SK-N-SH treated with all-trans-retinoic acid at 6 μM for 48 hours (cell line): ENCODE results near the gene STXBP5.

ENCODE experiments used
- ATAC-seq: fragments of 200-7000 bp; cut with Tn5 transposase; 3 replicates; pipeline ENCODE4 v1.9.1; 2020; ENCODE audit warnings: mild to moderate bottlenecking, moderate library complexity
- ARNTL ChIP-seq: fragments of 450-650 bp; formaldehyde crosslinking; IDR thresholded peaks from 2 replicates; pipeline ENCODE4 v1.5.0; 2020; ENCODE audit warnings: low read depth, mild to moderate bottlenecking, moderate library complexity, borderline replicate concordance
- BACH2 ChIP-seq: fragments of 250-450 bp; sonication (Bioruptor Pico); IDR thresholded peaks from 2 replicates; pipeline ENCODE4 v1.9.0; 2021; ENCODE audit warnings: mild to moderate bottlenecking, borderline replicate concordance
- CSDC2 ChIP-seq: fragments of 250-450 bp; sonication (Bioruptor Pico); IDR thresholded peaks from 2 replicates; pipeline ENCODE4 v1.5.0; 2020; ENCODE audit warnings: mild to moderate bottlenecking, moderate library complexity
- CSRNP3 ChIP-seq: fragments of 250-450 bp; sonication (Bioruptor Pico); IDR thresholded peaks from 2 replicates; pipeline ENCODE4 v1.5.1; 2021; ENCODE audit warnings: mild to moderate bottlenecking, moderate library complexity
- ESRRG ChIP-seq: fragments of 250-450 bp; sonication (Bioruptor Pico); IDR thresholded peaks from 2 replicates; pipeline ENCODE4 v1.6.1; 2021; ENCODE audit warnings: mild to moderate bottlenecking
- GLIS3 ChIP-seq: fragments of 250-450 bp; sonication (Bioruptor Pico); IDR thresholded peaks from 2 replicates; pipeline ENCODE4 v1.5.0; 2020; ENCODE audit warnings: mild to moderate bottlenecking, moderate library complexity
- ISL1 ChIP-seq: fragments of 250-450 bp; sonication (Bioruptor Pico); IDR thresholded peaks from 2 replicates; pipeline ENCODE4 v2.1.2; 2022; ENCODE audit warnings: mild to moderate bottlenecking, moderate library complexity
- OSR1 ChIP-seq: fragments of 250-450 bp; sonication (Bioruptor Pico); IDR thresholded peaks from 2 replicates; pipeline ENCODE4 v1.8.0; 2022; ENCODE audit warnings: moderate library complexity, mild to moderate bottlenecking, inconsistent platforms
- PATZ1 ChIP-seq: fragments of 250-450 bp; sonication (Bioruptor Pico); IDR thresholded peaks from 2 replicates; pipeline ENCODE4 v1.8.0; 2020; ENCODE audit warnings: mild to moderate bottlenecking, moderate library complexity, borderline replicate concordance
- PPARA ChIP-seq: fragments of 250-450 bp; sonication (Bioruptor Pico); IDR thresholded peaks from 2 replicates; pipeline ENCODE4 v1.5.0; 2020; ENCODE audit warnings: mild to moderate bottlenecking, borderline replicate concordance
- RARB ChIP-seq: fragments of 250-450 bp; sonication (Bioruptor Pico); IDR thresholded peaks from 2 replicates; pipeline ENCODE4 v1.8.0; 2021; ENCODE audit warnings: mild to moderate bottlenecking, moderate library complexity
- SNAI2 ChIP-seq: fragments of 250-450 bp; sonication (Bioruptor Pico); IDR thresholded peaks from 2 replicates; pipeline ENCODE4 v1.5.0; 2020; ENCODE audit warnings: mild to moderate bottlenecking, moderate library complexity
- TCF4 ChIP-seq: fragments of 250-450 bp; sonication (Bioruptor Pico); IDR thresholded peaks from 2 replicates; pipeline ENCODE4 v1.8.0; 2021; ENCODE audit warnings: mild to moderate bottlenecking, moderate library complexity, borderline replicate concordance
- TOX ChIP-seq: fragments of 250-450 bp; sonication (Bioruptor Pico); IDR thresholded peaks from 2 replicates; pipeline ENCODE4 v1.8.0; 2021; ENCODE audit warnings: mild to moderate bottlenecking, moderate library complexity, borderline replicate concordance
- TSHZ2 ChIP-seq: fragments of 250-450 bp; sonication (Bioruptor Pico); IDR thresholded peaks from 2 replicates; pipeline ENCODE4 v1.5.0; 2020; ENCODE audit warnings: mild to moderate bottlenecking, moderate library complexity
- ZC3H10 ChIP-seq: fragments of 250-450 bp; sonication (Bioruptor Pico); IDR thresholded peaks from 2 replicates; pipeline ENCODE4 v1.5.1; 2021; ENCODE audit warnings: mild to moderate bottlenecking, moderate library complexity
- ZFP3 ChIP-seq: fragments of 250-450 bp; sonication (Bioruptor Pico); IDR thresholded peaks from 2 replicates; pipeline ENCODE4 v1.5.0; 2020; ENCODE audit warnings: mild to moderate bottlenecking, moderate library complexity
- ZFP30 ChIP-seq: fragments of 450-650 bp; formaldehyde crosslinking; IDR thresholded peaks from 2 replicates; pipeline ENCODE4 v1.5.0; 2022; ENCODE audit warnings: mild to moderate bottlenecking, moderate library complexity
- ZNF565 ChIP-seq: fragments of 450-650 bp; formaldehyde crosslinking; conservative IDR thresholded peaks from 2 replicates; pipeline ENCODE4 v1.5.0; 2020; ENCODE audit warnings: low read depth, mild to moderate bottlenecking, moderate library complexity
- ZNF8 ChIP-seq: fragments of 450-650 bp; formaldehyde crosslinking; IDR thresholded peaks from 2 replicates; pipeline ENCODE4 v1.5.0; 2020; ENCODE audit warnings: mild to moderate bottlenecking, moderate library complexity
- TF ChIP-seq, protein P1 (sequence below): fragments of 250-450 bp; sonication (Bioruptor Pico); IDR thresholded peaks from 2 replicates; pipeline ENCODE4 v1.5.1; 2020; ENCODE audit warnings: low read depth, mild to moderate bottlenecking, moderate library complexity

The STXBP5 gene

DNA sequence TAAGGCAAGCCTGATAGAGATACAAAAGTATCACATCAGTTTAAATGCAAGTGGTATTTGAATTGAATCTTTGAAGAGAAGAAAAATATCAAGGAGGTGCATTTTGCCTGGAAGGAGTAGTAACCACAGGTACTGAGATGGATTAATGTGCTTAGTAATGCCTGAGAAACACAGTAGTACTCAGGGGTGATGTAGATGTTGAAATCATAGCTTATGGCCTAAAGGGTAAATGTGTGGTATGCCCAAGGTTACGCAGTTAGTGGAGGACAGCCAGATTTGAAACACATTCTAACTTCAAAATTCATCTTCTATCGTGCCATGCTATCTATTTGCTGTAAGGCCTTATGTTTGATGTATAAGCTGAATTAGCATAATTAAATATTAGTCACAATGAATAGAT lies 55.9 kb downstream of the STXBP5 start:
- ATAC-seq = no peak
- TF ChIP-seq ZC3H10 (CRISPR knock-in tag) (no peak), TOX (CRISPR knock-in tag) (no peak), ZFP3 (CRISPR knock-in tag) (no peak), TCF4 (no peak), ARNTL (no peak), TSHZ2 (CRISPR knock-in tag) (no peak), ESRRG (no peak), BACH2 (CRISPR knock-in tag) (no peak), RARB (no peak), ISL1 (CRISPR knock-in tag) (no peak), ZFP30 (CRISPR knock-in tag) (no peak), ZNF8 (CRISPR knock-in tag) (no peak; the same call in 1 of the 2 replicates), OSR1 (no peak)
- TF ChIP-seq, protein P1, sequence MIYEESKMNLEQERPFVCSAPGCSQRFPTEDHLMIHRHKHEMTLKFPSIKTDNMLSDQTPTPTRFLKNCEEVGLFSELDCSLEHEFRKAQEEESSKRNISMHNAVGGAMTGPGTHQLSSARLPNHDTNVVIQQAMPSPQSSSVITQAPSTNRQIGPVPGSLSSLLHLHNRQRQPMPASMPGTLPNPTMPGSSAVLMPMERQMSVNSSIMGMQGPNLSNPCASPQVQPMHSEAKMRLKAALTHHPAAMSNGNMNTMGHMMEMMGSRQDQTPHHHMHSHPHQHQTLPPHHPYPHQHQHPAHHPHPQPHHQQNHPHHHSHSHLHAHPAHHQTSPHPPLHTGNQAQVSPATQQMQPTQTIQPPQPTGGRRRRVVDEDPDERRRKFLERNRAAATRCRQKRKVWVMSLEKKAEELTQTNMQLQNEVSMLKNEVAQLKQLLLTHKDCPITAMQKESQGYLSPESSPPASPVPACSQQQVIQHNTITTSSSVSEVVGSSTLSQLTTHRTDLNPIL = no peak

DNA sequence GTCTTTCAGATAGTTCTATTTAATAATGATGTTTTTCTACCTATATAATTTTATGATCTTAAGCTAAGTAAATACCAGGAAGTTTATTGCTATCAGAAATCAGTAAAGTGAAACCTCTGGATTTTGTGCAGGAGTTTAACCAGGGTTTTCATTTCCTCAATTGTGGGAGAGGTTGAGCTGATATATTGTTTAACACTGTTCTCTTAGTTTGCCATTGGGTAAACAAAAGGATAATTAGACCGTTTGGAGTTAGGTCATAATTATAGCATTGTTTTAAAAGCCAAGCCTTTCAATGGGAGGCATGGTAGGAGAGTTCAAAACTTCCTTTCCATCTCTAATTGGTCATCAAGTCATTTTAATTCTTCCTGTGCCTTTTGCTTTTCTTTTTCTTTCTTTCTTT lies 58.7 kb downstream of the STXBP5 start:
- ATAC-seq = no peak
- TF ChIP-seq, protein P1 = no peak
- TF ChIP-seq CSDC2 (CRISPR knock-in tag) = no peak
- TF ChIP-seq SNAI2 (CRISPR knock-in tag) = no peak
- TF ChIP-seq TOX (CRISPR knock-in tag) = no peak
- TF ChIP-seq ARNTL = no peak
- no peak for TF ChIP-seq ZNF8 (CRISPR knock-in tag)
- no peak for TF ChIP-seq GLIS3 (CRISPR knock-in tag)
- TF ChIP-seq RARB = no peak
- TF ChIP-seq TCF4 = no peak
- TF ChIP-seq PPARA (CRISPR knock-in tag) = no peak
- TF ChIP-seq ESRRG = no peak
- no peak for TF ChIP-seq OSR1
- TF ChIP-seq, all 23 proteins: peak for 0

DNA sequence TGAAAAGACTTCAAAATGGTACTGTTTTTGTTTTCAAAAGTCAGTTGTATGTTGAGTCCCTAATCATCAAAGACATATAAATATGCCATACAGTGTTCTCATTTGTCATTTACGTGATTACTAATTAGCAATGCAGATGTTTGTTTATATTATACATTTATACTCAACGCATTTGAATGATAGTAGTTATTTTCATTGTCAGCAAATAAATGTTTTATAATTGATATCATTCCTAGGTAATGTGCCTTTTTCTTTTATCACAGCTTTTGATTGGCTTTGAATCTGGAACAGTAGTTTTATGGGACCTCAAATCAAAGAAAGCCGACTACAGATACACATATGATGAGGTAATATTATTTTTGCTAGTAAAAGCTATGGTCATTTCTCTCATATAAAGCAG lies 62.6 kb downstream of the STXBP5 start:
- no peak for ATAC-seq
- TF ChIP-seq OSR1 (no peak), ARNTL (no peak), ZNF565 (CRISPR knock-in tag) (no peak), ZFP30 (CRISPR knock-in tag) (no peak), TCF4 (no peak), PATZ1 (CRISPR knock-in tag) (no peak), ZC3H10 (CRISPR knock-in tag) (no peak), SNAI2 (CRISPR knock-in tag) (no peak), PPARA (CRISPR knock-in tag) (no peak), CSRNP3 (CRISPR knock-in tag) (no peak), ZFP3 (CRISPR knock-in tag) (no peak)
- TF ChIP-seq, protein P1 = no peak
